DMS 273 (cell line): ENCODE measurements around the gene HOXA5.

Source experiments
- DNase-seq: peaks from one replicate; lab custom pipeline; 2025; ENCODE audit not compliant: unreplicated experiment; lab: John Stamatoyannopoulos, UW

HOXA5 gene

GRCh38 chr7:27097686-27098577 lies 45.5 kb downstream of the HOXA5 start:
- DNase-seq, result no peak

DNA sequence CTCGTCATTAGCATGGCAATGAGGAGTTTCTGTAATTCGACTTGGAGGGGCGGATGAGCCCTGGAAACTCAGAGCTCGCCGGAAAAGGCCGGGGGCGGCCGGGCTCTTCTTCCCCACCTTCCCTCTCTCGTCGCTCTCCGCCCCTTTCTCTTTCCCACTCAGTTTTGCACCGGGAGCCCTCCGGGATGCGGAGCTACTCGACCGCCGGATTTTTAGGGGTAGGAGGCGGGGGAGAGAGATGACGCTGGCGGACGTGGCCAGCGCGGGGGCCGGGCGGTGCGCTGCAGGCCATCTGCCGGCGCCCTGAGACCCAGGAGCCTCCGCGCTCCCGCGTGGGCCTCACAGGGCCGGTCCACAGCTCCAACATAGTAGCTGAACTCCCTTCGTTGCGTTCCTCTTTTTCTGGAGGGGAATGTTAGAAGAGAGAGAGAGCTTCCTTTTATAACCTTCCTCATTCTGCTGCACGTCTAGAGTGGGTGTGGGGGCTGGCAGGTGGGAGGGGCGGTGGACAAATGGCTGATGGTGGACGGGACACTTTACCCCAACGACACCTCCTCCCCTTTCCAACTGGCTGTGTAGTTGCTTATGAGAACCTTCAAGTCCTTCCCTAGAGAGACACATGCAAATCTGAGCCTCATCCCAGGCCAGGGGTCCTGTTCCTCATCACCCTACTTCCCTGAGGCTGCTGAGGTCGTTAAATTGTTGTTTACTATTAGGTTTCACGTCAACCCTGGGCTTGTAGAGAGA lies 46.5 kb downstream of the HOXA5 start:
- DNase-seq, result peak; percentile 71

GRCh38 chr7:27095897-27096767 lies 47.3 kb downstream of the HOXA5 start, which contains the start of gene HOXA1:
Gene HOXA1 (minus strand): TSS chr7:27096000. CDS start chr7:27095912, 88 bp downstream.
- DNase-seq, result peak; percentile 97

DNA sequence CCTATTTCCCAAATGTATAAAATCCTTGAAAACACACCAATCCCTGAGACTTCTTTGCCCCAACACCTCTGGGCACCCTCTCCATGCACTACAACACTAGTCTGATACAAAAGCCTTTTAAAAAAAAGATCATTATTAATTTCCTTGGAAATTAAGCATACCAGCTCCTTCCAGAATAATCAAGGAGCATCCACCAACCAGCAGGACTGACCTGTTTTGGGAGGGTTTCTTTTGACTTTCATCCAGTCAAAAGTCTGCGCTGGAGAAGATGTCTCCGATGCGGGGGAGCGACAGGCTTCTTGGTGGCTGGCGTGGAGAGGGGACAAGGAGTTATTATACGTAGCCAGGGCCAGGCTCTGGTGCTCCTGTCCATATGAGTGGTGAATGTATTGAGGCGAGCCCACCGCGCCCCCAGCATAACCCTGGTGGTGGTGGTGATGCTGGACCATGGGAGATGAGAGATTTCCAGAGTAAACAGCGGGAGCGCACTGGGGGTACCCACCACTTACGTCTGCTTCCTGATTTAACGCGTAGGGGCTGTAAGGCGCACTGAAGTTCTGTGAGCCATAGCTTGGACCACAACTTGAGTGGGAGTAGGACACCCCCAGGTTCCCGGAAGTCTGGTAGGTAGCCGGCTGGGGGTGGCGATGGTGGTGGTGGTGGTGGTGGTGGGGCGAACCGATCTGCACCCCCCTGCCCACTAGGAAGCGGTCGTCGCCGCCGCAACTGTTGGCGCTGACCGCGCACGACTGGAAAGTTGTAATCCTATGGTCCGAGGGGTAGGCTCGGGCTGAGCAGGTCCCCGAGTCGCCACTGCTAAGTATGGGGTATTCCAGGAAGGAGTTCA lies 48.2 kb downstream of the HOXA5 start:
- no peak for DNase-seq

DNA sequence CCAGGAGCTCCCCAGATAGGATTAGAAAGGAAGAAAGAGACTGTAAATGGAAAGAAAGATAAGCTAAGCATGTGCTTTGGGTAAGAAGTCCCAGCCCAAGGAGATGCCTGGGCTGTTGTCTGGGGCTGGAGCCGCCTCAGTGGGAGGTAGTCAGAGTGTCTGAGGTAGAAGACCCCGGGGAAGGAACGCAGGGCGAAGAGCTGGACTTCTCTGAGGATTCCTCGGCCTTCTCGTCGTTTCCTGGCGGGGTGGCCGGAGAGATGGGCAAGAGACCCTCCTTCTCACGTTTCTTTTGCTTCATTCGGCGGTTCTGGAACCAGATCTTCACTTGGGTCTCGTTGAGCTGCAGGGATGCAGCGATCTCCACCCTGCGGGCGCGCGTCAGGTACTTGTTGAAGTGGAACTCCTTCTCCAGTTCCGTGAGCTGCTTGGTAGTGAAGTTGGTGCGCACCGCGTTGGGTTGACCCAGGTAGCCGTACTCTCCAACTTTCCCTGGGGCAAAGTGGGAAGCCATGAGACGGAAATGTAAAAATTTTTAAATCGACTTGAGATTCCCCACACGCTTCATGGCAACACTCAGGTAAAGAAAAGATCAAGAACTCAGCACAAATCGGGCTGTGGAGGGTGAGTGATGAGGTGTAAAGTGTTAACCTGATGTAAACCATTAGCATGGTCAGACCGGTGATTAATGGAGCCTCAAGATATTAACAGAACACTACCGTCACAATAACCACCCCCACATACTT lies 49.0 kb downstream of the HOXA5 start:
- no peak for DNase-seq

- no peak for DNase-seq
Measured at GRCh38 chr7:27093184-27093895, 50.1 kb downstream of the HOXA5 start.

GRCh38 chr7:27092819-27093110 lies 50.7 kb downstream of the HOXA5 start:
- DNase-seq, result no peak

DNA sequence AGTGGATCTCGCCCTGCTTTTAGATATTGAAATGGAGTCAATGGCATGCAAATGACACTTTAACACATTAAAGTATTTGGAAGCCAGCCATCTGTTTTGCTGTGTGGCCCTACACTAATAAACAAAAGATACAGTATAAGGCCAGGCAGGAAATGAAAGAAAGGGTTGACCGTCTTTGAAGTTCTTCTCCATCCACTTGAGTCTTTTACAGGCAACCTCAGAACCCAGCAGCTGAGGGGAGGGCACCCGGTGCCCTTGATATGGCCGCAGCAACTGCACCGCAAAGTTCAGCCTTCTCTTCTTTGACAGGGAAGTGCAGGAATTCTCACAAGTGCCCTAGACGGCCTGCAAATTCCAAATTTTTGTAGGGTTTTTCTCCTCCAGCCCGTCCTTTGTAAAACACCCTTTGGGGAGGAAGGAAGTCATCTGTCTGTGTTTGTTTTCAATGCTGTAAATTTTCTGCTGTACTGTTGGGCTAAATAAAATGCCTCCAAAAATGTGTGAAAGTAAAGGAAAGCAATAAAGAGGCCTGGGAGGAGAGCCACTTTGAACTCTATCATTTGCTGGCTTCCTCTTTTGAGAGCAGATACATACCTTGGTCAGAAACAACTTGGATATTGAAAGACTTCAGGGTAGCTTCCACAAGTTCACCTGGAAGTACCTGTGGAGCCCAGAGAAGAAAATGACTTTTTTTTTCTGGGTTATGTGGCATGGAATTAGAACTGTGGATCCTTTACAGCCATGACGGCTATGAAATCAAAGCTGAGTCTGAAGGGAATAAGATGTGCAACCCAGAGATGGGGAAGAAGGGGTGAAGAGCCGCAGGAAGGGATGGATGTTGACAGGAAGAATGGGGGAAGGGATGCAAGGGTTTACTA lies 51.3 kb downstream of the HOXA5 start:
- no peak for DNase-seq

DNA sequence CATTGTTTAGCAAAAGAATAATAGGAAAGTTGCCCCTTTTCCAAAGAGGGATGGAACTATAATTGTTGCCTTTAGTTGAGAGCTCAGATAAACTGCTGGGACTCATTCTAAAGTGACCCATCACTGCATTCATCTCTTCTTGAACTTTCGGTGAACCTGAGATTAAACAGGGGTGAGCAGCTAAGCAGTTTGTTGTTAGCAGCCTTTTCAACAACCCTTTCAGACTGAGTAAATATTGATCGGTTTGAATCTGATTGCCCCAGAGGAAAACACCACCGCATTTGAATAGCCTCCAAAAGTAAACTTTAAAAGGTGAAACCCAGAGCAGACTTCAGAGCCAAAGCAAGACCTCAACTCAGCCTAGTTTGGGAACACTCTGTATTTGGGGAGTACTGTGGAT lies 52.4 kb downstream of the HOXA5 start:
- DNase-seq, result no peak
